ENCODE results near the gene CLIC5. TPM values are rescaled to one million over a fixed set of nuclear protein-coding genes. Genes with fewer than 3 reads are reported as not detected.

Gene CLIC5
- polyA plus RNA-seq, 12 donors, result 13.1 to 26.5 (median 20.9) TPM; not detected in 1

DNA sequence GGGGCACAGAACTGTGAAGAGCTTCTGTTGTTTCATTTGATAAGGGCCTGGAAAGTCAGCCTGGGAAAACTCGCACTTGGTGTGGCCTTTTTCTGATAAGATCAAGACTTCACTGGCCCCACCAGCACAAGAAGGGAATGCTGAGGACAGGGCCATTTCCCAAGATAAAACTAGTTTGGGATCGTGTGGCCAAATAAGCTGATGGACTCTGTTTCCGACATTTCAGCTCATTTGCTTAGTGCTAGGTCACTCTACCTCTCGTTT, 116.0 kb downstream of the CLIC5 start:
- DNase-seq, result no peak

DNA sequence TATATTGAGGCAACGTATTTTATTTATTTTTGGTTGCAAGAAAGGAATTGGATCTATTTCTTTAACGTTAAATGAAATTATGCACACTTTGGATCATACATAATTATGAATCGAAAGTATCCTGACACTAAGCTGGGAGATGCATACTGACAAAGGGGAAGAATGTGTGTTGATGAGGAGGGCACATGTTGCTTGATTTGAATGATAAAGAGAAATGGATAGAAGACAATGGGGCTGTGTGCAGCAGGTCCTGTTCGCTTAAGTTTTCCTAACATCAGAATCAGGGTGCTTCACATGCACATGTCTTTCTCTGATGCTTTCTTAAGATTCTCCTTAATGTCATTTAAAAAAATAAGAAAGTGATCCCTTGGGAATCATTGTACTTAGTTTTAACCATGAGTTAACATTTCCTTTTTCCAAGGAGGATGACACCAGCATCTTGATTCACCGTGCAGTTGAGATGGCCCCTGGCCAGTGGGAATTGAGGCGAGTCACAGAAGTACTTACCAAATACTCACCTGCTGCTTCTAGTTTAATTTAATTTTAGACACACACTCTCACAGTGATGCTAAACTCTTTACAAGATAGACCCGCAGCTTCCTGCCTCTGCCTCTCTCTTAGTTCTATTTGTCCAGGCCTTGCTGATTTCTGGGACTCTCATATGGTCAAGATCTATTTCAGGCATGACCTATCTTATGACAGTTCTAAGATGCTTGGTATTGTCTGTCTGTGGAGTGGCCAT, 116.5 kb downstream of the CLIC5 start:
- DNase-seq, result no peak

DNA sequence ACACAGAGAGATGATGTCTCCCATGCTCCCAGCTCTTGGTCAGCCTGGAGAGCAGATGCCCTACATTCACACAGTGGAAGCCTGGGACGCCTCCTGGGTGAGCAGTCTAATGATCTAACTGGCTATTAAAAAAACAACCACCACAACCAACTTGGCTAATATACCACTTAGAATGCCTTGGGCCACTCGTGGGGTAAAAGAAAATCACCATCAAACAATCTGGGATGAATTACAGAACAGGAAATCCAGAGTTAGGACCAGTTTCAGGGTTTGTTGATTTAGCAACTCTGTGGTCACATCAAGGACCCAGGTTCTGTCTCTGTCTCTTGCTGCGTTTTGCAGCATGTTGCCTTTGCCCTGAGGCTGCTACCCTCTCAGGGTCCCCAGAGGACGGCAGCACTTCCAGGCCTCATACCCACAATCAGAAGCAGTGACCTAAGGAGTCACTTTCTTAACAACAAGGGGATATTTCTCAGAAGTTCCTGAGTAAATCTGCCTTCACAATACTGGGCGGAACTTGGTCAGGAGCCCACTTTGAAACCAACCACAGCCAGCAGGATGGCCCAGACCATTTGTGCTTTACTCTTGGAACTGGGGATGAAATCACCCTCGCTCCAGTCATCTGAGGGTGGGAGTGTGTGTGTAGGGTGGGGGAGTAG, 118.7 kb downstream of the CLIC5 start:
- no peak for DNase-seq

DNA sequence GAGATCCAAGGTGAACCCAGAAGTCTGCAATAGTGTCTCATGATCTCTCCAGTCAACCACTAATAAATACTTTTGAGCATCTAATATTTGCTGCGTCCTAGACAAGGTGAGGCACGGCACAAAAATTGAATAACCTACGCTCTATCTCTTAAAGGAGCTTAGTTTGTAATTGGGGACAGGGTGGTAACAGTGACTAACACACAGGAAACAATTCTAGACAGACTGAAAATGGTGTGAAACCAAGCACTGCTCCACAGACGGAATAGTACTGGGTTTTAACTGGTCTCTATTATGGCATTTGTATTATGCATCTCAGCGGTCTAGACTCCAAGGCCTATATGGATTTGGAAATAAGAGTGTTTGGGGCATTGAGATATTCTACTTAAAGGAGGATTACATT, 120.1 kb downstream of the CLIC5 start:
- DNase-seq, result no peak

DNA sequence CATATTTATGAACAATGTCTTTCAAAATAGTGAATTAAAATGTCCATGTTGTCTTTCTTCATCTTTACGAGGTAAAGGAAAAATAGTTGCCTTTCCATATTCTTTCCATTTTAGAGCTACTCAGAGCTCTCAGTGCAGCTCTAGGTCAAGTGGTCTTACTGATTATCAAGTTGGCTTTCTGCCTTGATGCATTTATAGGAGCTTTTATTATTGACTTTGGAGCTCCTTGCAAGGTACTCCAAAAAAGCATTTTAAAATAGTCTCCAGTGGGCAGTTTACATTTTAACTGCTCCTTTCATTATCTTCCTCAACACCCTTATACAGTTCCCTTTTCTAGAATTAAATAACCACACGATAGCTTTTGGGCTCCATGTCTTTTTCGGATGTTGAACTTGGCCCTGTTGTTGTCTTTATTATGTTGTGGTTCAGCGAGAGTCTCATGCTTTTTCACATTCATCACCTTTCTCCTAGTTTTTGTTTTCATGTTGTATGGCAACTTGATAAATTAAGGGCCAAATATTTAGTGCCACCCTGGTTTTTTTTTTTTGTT, 122.9 kb downstream of the CLIC5 start:
- DNase-seq, result no peak

DNA sequence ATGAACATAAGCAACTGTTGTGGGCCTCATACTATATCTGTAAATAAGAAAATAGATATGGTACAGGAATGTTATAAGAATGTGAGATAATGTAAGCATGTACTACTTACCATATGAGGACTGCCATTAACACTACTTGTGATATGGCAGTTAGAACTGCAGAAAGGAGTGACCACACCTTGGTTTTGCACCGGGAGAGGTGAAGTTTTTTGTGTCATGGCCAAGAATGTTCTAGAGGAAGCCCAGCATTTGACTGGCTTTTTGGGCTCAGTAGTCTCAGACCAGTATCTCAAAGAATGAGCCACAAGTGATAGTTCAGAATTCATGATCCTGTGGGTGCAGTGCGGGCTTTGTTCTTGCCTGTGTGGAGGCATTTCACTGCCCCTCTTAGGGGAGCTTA, 123.5 kb downstream of the CLIC5 start:
- no peak for DNase-seq

DNA sequence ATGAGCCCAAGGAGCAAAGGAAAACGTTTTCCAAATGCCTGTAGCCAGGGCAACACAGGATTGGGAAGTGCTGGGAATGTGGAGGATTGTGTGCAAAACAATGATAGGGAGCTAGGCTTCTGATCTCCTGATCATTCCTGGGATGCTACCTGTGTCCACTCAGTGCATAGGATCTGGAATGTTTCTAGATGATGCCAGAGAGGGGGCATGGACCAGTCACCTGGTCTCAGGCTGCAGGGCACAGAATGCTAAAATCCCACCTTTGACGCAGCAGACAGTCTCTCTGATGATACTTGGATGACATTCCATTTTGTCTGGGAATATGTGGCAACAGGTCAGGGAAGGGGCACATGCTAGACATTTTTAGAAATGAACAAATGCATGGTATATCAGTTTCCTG, 128.9 kb downstream of the CLIC5 start:
- no peak for DNase-seq

DNA sequence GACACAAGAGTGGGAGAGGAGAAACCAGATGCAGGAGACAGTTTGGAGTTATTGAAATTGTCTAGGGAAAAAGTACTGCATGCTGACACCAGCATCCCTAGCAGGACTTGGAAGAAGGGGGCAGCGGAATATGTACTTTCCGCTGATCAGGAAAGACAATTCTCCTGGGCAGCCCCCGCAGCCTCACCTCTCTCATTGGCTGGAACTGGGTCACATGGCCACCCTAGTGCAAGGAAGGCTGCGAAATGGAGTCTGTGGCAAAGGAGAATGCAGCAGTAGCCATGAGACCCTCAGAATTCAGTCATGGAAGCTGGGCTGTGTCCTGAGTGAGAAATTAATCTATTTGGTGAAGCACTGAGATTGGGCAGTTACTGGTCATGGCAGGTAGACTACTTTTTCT, 131.3 kb downstream of the CLIC5 start:
- DNase-seq, result no peak

DNA sequence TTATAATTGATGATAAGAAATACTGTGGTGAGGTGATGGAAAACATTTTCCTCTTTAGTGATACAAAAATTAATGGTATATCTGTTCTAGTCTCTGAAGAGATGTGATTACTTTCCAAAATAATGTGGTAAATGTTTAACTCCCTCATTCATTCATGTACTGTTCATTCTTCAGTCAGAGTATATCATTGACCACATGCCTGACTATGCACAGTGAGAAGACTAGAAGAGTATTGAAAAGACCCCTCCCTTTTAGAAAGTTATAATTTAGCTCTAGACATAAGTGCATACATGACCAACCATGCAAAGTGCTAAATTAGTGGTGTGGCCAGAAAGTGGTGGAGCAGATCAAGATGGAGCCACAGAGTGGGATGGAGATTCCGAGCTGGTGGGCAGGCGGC, 133.0 kb downstream of the CLIC5 start:
- no peak for DNase-seq

DNA sequence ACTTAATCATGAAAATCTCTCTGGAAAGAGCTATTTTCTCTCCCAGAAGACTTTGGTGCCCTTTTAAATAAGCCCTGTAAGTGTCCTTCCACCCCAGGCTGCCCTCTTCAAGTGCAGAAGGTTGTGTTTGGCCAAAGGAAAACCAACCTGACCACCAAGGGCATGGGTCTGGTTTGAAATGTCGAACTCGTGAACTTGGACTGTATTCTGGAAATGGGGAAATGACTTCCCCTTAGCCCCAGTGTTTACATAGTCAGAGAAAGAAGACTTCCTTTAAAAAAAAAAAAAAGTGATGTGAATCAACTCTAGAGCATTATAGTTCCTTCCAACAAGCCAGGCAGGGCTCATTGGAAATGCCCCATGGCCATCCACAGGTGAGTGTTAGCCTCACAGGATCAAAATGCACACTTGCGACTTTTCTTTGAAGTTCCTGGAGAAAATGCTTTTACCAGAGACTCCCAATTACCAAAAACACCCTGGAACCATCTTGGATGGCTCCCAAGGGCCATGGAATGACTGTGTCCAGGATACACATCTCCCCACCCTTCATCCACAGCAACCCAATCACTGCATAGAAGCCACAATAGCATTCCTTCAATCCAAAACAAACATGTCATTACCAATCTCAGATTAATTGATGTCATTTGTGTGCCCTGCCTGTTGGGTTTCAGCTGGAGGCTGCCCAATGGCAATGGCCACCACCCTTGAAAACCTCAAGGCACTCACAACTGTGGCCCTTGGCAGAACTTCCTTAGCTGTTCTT, 133.8 kb downstream of the CLIC5 start:
- no peak for DNase-seq

DNA sequence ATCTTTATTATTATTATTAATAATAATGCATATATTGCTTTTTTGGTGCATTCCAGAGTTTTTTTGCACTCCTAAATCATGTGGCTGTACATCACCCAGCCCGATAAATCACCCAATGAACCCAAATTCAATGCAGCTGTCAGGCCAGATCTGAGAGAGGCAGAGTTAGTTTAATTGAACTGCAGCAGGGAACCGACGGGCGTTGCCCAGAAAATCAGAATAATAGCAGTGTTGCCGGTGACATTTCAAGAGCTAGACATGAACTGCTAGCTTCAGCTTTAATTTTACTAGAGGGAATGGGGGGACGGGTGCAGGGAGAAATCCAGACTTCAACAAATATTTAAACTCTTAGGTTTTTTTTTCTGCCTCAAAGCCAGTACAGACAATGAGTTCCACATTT, 135.0 kb downstream of the CLIC5 start:
- DNase-seq, result no peak

DNA sequence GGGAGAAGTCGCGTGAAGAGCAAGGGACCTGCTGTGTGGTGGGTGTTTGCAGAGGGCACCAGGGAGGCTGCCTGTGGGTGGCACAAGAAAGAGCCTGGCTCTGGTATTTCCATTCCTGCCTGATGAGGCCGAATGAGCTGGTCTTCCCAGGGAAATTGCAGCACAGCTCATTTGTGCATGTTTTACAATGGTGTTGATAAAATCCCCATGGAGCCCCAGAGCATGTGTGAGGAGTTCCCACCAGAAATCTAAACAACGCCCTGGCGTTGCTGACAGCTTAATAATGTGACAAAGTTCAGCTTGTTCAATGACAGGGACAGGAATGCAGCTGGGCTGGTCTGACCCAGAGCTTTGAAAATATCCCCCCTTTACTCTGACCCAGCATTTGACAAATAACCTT, 135.5 kb downstream of the CLIC5 start:
- DNase-seq, result no peak

DNA sequence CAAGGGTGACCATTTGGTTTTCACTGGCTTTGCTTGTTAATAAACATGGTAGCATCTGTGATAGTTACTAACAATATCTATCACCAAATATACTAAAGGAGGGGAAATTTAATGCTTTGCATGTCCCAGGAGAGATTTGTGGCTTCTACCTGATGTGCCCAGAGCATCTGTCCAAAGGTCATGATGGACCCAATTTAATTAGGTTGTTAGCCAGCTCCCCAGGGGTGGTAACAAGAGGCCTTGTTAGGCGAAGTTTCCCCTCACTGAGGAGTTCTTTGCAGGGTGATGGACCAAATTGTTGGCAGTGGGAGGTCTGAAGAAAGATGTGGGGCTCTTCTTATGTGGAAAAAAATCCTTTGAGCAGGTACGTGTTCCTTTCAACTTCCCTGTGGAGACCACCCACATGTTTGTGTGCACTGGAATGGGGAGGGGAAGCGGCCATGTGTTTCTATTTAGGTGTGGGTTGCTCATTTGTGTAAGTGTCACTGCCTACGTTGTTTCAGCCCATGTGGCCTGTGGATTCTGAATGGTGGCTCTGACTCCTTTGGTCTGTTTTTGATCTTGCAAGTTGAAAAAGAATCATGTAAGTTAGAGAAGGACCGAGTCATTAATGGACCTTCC, 137.6 kb downstream of the CLIC5 start:
- DNase-seq, result no peak

DNA sequence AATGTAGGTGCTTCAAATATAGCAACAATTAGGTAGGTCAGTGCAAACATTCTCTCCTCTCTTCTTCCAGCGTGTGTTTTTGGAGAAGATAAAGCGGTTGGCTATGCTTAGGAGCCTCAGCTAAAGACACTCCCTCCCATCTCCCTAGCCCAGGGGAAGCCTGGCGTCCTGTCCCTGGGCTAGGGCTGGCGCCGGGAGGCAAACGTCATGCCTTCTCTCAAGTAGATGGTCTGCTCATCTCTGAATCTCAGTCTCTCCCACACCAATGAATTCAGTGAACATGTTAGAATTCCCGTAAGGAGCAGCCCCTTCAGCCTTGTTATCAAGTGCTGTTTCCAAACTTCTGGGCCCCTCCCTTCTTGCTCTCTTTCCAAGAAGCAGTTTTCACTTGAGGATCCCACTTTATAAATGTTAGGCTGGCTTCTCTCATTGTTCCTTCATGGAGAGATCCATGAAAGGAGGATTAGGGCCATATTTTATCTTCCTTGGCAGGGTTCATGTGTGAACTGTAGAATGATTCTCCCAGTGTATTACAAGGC, 142.8 kb downstream of the CLIC5 start:
- peak; percentile 15 for DNase-seq

DNA sequence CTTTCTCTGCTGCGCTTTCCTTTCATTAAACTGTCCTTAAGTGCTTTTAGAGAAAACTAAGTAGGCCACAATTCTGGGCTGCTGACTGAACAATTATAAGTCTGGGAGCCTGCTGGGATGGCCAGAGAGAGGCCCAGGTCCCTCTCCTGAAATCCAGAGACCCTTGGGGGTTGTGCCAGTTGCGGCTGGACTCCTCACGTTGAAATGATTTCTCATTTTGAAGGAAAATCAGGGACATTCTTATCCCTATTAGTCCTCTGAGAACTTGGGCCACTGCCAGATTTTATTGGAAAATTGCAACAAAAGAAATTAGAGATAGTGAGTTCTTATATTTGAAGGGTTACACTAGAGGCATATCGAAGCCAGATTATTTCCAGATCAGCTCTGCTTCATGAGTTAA, 145.1 kb downstream of the CLIC5 start:
- DNase-seq, result peak; percentile 24

DNA sequence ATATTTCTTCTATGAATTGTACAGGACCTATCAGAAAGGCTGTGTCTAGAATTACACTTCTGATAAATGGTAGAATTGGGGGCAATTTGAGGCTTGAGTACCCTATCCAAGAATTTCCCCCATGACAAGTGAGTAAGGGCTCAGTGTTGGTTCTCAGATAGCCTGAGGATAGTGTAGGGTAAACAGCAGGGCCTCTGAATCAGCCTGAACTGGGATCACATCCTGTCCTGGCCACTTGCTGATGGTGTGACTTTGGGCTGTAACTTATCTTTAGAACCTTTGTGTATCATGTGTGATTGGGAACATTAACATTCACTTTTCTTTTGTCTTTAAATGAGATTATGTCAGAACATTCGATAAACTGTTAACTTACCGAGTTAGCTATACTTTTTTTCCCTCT, 151.0 kb downstream of the CLIC5 start:
- no peak for DNase-seq

DNA sequence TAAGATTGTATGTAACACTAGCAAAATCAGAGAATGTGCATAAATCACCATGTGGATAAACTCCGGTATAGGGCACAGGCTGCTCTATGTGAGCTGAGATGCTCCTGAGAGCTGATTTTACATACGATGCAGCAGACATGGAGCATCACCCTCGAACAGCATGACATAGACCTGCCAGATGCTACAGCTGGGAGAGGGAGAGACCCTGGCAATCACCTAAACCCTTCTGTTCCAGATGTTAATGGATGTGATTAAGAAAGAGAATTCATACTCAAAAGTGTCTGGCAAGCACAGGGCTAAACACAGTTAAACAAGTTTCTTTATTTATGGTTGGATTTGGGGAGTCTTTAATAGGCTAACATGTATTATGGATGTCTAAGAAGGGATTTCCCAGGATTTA, 157.0 kb downstream of the CLIC5 start:
- no peak for DNase-seq

DNA sequence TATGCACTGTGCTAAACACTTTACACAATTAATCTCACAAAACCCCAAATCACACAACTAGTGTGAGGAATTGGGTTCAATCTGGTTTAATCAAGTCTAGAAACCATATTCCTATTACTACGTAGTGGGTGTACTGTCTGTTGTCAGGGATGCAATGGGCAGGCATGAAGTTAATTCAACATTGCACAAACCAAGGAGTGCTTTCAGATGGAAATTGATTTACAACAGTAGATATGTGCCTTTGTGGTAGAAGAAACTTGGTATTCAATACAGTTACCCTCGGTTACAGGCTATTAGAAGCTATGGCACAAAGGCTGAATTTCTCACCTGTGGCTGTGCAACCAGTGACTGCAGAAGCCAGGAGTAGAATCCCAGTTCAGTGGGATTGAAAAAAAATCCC, 157.8 kb downstream of the CLIC5 start:
- no peak for DNase-seq

DNA sequence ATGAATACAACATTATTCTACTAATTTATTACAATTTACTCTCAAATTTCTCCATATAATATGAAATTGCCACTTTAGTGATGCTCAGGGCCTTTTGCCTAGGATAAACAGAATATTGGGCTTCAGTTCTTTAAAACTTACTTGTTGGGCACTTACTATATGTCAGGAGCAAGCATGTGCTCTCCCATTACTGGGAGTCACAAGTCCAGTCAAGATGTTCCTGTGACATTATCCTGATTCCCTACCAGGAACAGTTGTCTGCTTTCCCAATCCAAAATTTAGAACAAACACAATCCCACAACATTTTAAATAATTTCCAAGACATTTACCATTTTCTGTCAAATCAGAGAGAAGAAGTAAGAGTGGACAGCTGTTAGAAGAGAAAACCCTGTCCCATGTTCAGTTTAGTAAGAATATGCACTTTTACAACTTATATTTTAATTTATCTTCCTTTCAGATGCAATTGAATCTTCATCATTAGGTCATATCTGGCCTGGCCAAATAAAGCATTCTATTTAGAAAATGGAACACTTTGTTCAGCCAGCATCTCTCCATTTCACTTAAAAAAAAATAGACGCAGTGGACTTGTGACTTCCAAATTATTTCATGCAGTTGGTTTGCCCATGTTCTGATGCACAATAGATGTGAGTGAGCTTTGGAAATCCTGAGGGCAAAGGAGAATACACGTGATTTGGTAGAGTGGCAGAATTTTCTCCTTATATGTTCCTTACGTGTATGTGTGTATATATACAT, 159.8 kb downstream of the CLIC5 start:
- DNase-seq, result no peak

DNA sequence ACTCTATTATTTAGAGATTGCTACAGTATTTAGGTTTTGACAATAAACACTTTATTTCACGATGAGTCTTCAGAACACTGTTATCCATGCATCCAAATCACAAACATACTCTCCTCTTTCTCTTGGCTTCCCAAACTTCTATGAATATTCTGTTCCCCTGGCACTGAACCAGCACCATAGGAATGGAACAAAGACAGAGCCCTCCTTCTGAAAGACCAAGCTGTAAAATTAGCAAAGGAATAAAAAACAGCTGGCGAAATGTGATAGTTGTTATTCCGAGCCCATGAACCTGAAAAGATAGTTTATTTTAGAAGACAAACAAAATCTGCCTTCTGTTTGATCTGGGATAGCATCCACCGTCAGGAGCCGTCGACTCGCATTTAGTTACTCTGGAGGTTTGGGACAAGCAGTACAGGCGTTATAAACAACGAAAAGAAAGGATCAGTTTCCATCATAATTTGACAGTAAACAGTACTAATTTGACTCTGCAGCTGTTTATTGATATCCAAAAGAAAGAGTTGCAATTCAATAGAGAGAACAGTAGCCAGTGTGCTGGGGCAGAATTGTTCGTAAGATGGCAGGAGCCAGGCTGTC, 161.4 kb downstream of the CLIC5 start:
- no peak for DNase-seq

DNA sequence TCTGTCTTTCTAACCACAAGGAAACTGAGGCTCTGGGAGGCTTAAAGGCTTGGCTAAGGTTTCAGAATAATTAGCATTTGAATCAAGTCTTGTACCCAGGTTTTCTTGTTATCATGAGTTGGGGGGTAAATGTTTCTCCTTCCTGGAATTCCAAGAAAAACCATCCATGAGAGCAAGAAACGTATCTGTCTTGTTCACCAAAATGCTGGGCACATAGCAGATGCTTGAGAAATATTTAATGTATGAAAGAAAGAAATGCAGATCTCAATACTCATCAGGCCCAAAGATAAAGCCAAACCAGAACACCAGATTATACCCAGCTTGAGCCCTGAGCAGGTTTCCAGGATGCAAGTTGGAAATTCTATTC, 164.6 kb downstream of the CLIC5 start:
- no peak for DNase-seq
